Neural progenitor cell (in vitro differentiated cells): ENCODE data around the gene JMJD8.

Experiments
- EZH2 ChIP-seq: fragments of 200-600 bp; sonication (generic); IDR thresholded peaks from 2 replicates; pipeline ENCODE4 v1.6.1; 2017; ENCODE audit warnings: antibody characterized with exemption, mild to moderate bottlenecking, moderate library complexity
- TF ChIP-seq, protein P1 (sequence below): fragments of 200-600 bp; sonication (generic); IDR thresholded peaks from 2 replicates; pipeline ENCODE4 v1.5.1; 2017; ENCODE audit warnings: antibody characterized with exemption, mild to moderate bottlenecking

DNA sequence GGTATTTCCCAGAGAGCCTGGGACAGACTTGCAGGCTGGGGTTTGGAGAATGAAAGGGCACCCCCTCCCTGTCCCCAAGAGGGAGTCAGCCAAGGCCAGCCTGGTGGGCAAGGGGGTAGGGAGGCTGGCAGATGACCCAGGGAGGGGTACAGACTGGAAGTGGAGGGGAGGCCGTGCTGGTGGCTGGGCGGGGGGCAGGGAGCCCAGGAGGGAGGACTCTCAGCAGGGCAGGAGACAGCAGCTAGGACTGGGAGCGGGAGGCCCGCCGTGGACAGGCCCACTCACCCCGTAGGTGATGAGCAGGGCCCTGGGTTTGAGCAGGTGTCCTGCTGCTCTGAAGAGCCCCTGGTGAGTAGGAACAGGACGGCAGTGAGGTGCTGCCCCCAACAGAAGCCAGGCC is 49.1 kb downstream of the JMJD8 start:
- TF ChIP-seq, protein P1, sequence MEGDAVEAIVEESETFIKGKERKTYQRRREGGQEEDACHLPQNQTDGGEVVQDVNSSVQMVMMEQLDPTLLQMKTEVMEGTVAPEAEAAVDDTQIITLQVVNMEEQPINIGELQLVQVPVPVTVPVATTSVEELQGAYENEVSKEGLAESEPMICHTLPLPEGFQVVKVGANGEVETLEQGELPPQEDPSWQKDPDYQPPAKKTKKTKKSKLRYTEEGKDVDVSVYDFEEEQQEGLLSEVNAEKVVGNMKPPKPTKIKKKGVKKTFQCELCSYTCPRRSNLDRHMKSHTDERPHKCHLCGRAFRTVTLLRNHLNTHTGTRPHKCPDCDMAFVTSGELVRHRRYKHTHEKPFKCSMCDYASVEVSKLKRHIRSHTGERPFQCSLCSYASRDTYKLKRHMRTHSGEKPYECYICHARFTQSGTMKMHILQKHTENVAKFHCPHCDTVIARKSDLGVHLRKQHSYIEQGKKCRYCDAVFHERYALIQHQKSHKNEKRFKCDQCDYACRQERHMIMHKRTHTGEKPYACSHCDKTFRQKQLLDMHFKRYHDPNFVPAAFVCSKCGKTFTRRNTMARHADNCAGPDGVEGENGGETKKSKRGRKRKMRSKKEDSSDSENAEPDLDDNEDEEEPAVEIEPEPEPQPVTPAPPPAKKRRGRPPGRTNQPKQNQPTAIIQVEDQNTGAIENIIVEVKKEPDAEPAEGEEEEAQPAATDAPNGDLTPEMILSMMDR = no peak
- TF ChIP-seq EZH2 = no peak
